K562 (cell line): ENCODE data around the gene ACTR1B. TPM values are rescaled to one million over a fixed set of nuclear protein-coding genes. Genes with fewer than 3 reads are reported as not detected.
"Not testable (repeated sequence)": the region's sequence is repeated elsewhere in the genome, so short reads cannot be mapped to it uniquely, and the experiment has no call there.

Experiments
- ATAC-seq: fragments of 200-7000 bp; cut with Tn5 transposase; 3 replicates; pipeline ENCODE4 v1.9.1; 2020; ENCODE audit warnings: moderate library complexity
- BruUV-seq: library from RNA; stranded (reverse); fragments of 400-500 nt; replicated peaks from 2 replicates; lab custom pipeline; 2021; lab: Mats Ljungman, UMichigan
- CTCF ChIA-PET: fragments of 300-600 bp; formaldehyde crosslinking; extraction: SDS; loops from one replicate; lab custom pipeline; 2021; ENCODE audit warnings: low intra/inter-chr PET ratio; lab: Yijun Ruan, JAX
- POLR2A ChIA-PET: fragments of 300-600, 350-650 bp; sonication (Branson Sonifier 250); formaldehyde crosslinking; extraction: SDS; loops from one replicate; lab custom pipeline; 2021; ENCODE audit warnings: antibody characterized with exemption, inconsistent platforms; lab: Yijun Ruan, JAX
- DNase-seq, 4 experiments: peaks; one replicate each; pipeline versions ENCODE4 v3.0.0 to v3.0.0-alpha.2; 2011 to 2018; ENCODE audit warnings: low spot score in 3 of 4, mixed read lengths in 3 of 4; ENCODE audit errors: extremely low read depth in 1 of 4
- FAIRE-seq: peaks from 2 replicates; lab custom pipeline; 2011; peaks lifted over from hg19 to GRCh38; lab: Jason Lieb, UNC
- H2AFZ ChIP-seq: 2 replicates; pipeline ENCODE4 v1.6.0; 2011; ENCODE audit warnings: low read depth, low read length, control low read depth, inconsistent platforms
- H3K27ac ChIP-seq: fragments of 200-600 bp; 3 replicates; pipeline ENCODE4 v1.8.0; 2011; ENCODE audit warnings: low read depth, mild to moderate bottlenecking, control low read depth, inconsistent platforms, low read length, moderate library complexity, mixed read lengths; ENCODE audit errors: extremely low read depth
- H3K27me3 ChIP-seq, 2 experiments: fragments of 300-600 bp in 1 of 2; 2 replicates in 1 of 2; 3 replicates in 1 of 2; pipeline versions ENCODE4 v1.6.0 to v1.8.0; 2011; ENCODE audit warnings: inconsistent platforms in 2 of 2, low read length in 2 of 2, mild to moderate bottlenecking in 1 of 2, mixed read lengths in 1 of 2, moderate library complexity in 1 of 2; ENCODE audit not compliant: control insufficient read depth in 2 of 2, insufficient read depth in 2 of 2
- H3K36me3 ChIP-seq: fragments of 300-600 bp; 3 replicates; pipeline ENCODE4 v1.8.0; 2011; ENCODE audit warnings: mild to moderate bottlenecking, low read length, inconsistent platforms; ENCODE audit not compliant: control insufficient read depth, insufficient read depth
- H3K4me1 ChIP-seq, 2 experiments: fragments of 200-600 bp in 1 of 2; replicated peaks in 1 of 2; 2 replicates in 1 of 2; 3 replicates in 1 of 2; pipeline versions ENCODE4 v1.5.1 to v1.8.0; 2011; ENCODE audit warnings: inconsistent platforms in 2 of 2, low read length in 2 of 2, mild to moderate bottlenecking in 1 of 2, mixed read lengths in 1 of 2, moderate library complexity in 1 of 2; ENCODE audit not compliant: control insufficient read depth in 2 of 2, insufficient read depth in 2 of 2
- H3K4me2 ChIP-seq: 2 replicates; pipeline ENCODE4 v1.6.1; 2011; ENCODE audit warnings: low read length, control low read depth, inconsistent platforms, mixed read lengths; ENCODE audit not compliant: insufficient read depth
- H3K4me3 ChIP-seq: fragments of 200-600 bp; sonication (generic), shearing (Covaris generic); 2 replicates; pipeline ENCODE4 v1.5.1; 2016; ENCODE audit warnings: control low read depth, inconsistent platforms
- H3K79me2 ChIP-seq: fragments of 200-600 bp; 3 replicates; pipeline ENCODE4 v1.8.0; 2011; ENCODE audit warnings: low read length, inconsistent platforms; ENCODE audit not compliant: control insufficient read depth, insufficient read depth
- H3K9ac ChIP-seq, 2 experiments: 2 replicates each; pipeline versions ENCODE4 v1.6.0 to v1.6.1; 2011; ENCODE audit warnings: low read depth in 2 of 2, low read length in 2 of 2, control low read depth in 1 of 2, inconsistent platforms in 1 of 2, mild to moderate bottlenecking in 1 of 2, mixed read lengths in 1 of 2; ENCODE audit not compliant: insufficient read depth in 1 of 2
- H3K9me1 ChIP-seq: one replicate; pipeline ENCODE4 v1.6.0; 2011; ENCODE audit warnings: inconsistent platforms, mild to moderate bottlenecking, low read length, moderate library complexity; ENCODE audit not compliant: control insufficient read depth, insufficient read depth
- H3K9me3 ChIP-seq: replicated peaks from 2 replicates; pipeline ENCODE4 v1.5.1; 2011; ENCODE audit warnings: low read depth, low read length, inconsistent platforms; ENCODE audit not compliant: control insufficient read depth, insufficient read depth
- H4K20me1 ChIP-seq: replicated peaks from 2 replicates; pipeline ENCODE4 v1.6.1; 2011; ENCODE audit warnings: low read length, inconsistent platforms, mixed read lengths; ENCODE audit not compliant: control insufficient read depth, insufficient read depth
- FOSL1 ChIP-seq: fragments of 200-800 bp; sonication (Bioruptor generic); conservative IDR thresholded peaks from 2 replicates; pipeline ENCODE4 v1.6.1; 2016; ENCODE audit warnings: missing genetic modification characterization, missing compliant biosample characterization
- JUND ChIP-seq, 2 experiments: IDR thresholded peaks; 2 replicates in 1 of 2; 3 replicates in 1 of 2; pipeline ENCODE4 v1.6.1; 2011; ENCODE audit warnings: borderline replicate concordance in 2 of 2, low read depth in 2 of 2, low read length in 2 of 2, improper control_type of control experiment in 1 of 2, missing biosample characterization in 1 of 2, missing genetic modification characterization in 1 of 2, missing genetic modification reagents in 1 of 2
- VEZF1 ChIP-seq: fragments of 200-800 bp; sonication (Bioruptor generic); IDR thresholded peaks from 2 replicates; pipeline ENCODE4 v1.6.1; 2017; ENCODE audit warnings: missing genetic modification characterization, missing compliant biosample characterization
- WGBS: fragments of 100-300 bp; shearing (Covaris generic); methylation state at CpG from one replicate; pipeline ENCODE4 v1.1.6; 2016; ENCODE audit warnings: low coverage, mixed read lengths; ENCODE audit not compliant: insufficient coverage; ENCODE audit errors: missing lambda C conversion rate; 5-methylcytosine and 5-hydroxymethylcytosine counted together
- in situ Hi-C: fragments of 300-500 bp; cut with MboI; formaldehyde crosslinking; loops from 4 replicates; pipeline ENCODE4 v1.15.0; 2018; ENCODE audit warnings: inconsistent platforms, mixed read lengths
- intact Hi-C: fragments of 100-400 bp; cut with micrococcal nuclease; formaldehyde crosslinking; loops from 2 replicates; pipeline ENCODE4 v1.14.2; 2022
- polyA plus RNA-seq, 8 experiments: library from polyadenylated mRNA; depleted of rRNA in 4 of 8; stranded (reverse) in 5 of 8; unstranded in 3 of 8; fragments of >200 nt; fragmentation: Nextera tagmentation in 2 of 8; fragmentation: Illumina TruSeq in 1 of 8; extraction: Ambion mirVana in 2 of 8; extraction: Trizol in 1 of 8; gene quantifications; 2 replicates each; pipeline versions ENCODE4 v1.2.1 to v1.2.3, GENCODE V29; 2011 to 2014; ENCODE audit warnings: inconsistent platforms in 1 of 8, missing spikeins in 1 of 8
- total RNA-seq, 7 experiments: library from RNA; depleted of rRNA in 6 of 7; stranded (reverse); fragments of >200 nt in 6 of 7; fragmentation: Illumina TruSeq in 2 of 7; extraction: Trizol in 2 of 7; gene quantifications; 2 replicates each; pipeline versions ENCODE4 v1.2.1 to v1.2.3, GENCODE V29; 2011 to 2021; ENCODE audit warnings: low replicate concordance in 1 of 7

Gene ACTR1B
- total and polyA plus RNA-seq, 9 of the 15 experiments (the other 6 are each of a cell fraction or from before 2014, with no cell fraction given): 0.49 to 42.3 (median 22.5) TPM

GRCh38 chr2:97618939-97619827, 44.7 kb downstream of the ACTR1B start:
- ATAC-seq (peak; percentile 78), FAIRE-seq (peak; percentile 68), DNase-seq (peak in 1 of 4 experiments; percentile 16)
- BruUV-seq; intact Hi-C loops; H3K4me2 ChIP-seq; H3K79me2 ChIP-seq; H3K4me1 ChIP-seq; CTCF ChIA-PET; TF ChIP-seq JUND (IDR thresholded peaks at IDR 0.05; ENCODE audit: borderline replicate concordance, low read depth, low read length): not testable (repeated sequence)
- H2AFZ ChIP-seq: 0 out of 2 replicates have a peak overlapping the region, but pooled peaks have one; percentile 33
- in situ Hi-C loops: loop anchor here (5.0 kb wide), 1 partner anchor 1557 kb away; no protein-coding TSS in a partner anchor
- 33% methylated on average over 6 of the region's 14 CpGs for WGBS
- peak; percentile 69 for TF ChIP-seq FOSL1 (tag)
- peak; percentile 47 for TF ChIP-seq VEZF1 (CRISPR knock-in tag)
- TF ChIP-seq JUND (tag; IDR thresholded peaks at IDR 0.05; ENCODE audit: borderline replicate concordance, low read depth, low read length): peak; percentile 26; the same call in 1 of the 3 replicates
- TF ChIP-seq, all 486 proteins: peak for 3; not testable (repeated sequence) for 483
- H3K9me1 ChIP-seq, H4K20me1 ChIP-seq, H3K27me3 ChIP-seq, H3K4me3 ChIP-seq, H3K27ac ChIP-seq, H3K9me3 ChIP-seq, H3K36me3 ChIP-seq, POLR2A ChIA-PET: not testable (repeated sequence)
- H3K9ac ChIP-seq: peak overlapping the region in 1 of 2 experiments; percentile 35; a peak in 1 of 4 replicates
